Measurements from ENCODE around the gene KRTAP2-1. TPM values are rescaled to one million over a fixed set of nuclear protein-coding genes. Genes with fewer than 3 reads are reported as not detected.
A peak's percentile ranks its signal among the peaks of the same experiment; 100 is the strongest.
"Not testable (repeated sequence)": the region's sequence is repeated elsewhere in the genome, so short reads cannot be mapped to it uniquely, and the experiment has no call there.

Gene KRTAP2-1
- total and polyA plus RNA-seq, 2 of the 13 experiments (the other 11 are each of a cell fraction or from before 2014, with no cell fraction given), result not detected

- H3K4me3 ChIP-seq (replicated peaks in 1 of 3; ENCODE audit: insufficient read depth in 1 of 3, low read depth in 2 of 3, low read length in 3 of 3); H3K27ac ChIP-seq (ENCODE audit: extremely low read length, insufficient read depth, low read length); DNase-seq (ENCODE audit: low spot score); H3K4me2 ChIP-seq (ENCODE audit: low read depth, low read length); CTCF ChIA-PET (ENCODE audit: low intra/inter-chr PET ratio, low total read pairs); H3K4me1 ChIP-seq (ENCODE audit: insufficient read depth, low read length); H2AFZ ChIP-seq (ENCODE audit: low read length); in situ Hi-C loops (cut with HindIII; ENCODE audit: extremely low pct_ligation_motif_present, low pct_unique_long_range_greater_than_20kb); H3K27me3 ChIP-seq (ENCODE audit: control insufficient read depth in 1 of 2, insufficient read depth in 2 of 2, low read length in 2 of 2); BruUV-seq (replicated peaks); FAIRE-seq; H3K79me2 ChIP-seq (ENCODE audit: insufficient read depth, low read length); H3K36me3 ChIP-seq (replicated peaks in 1 of 2; ENCODE audit: control insufficient read depth in 1 of 2, insufficient read depth in 2 of 2, low read length in 2 of 2); H3K9ac ChIP-seq (ENCODE audit: insufficient read depth, low read depth, low read length); ATAC-seq; intact Hi-C loops (cut with micrococcal nuclease; ENCODE audit: unreplicated experiment); H3K9me3 ChIP-seq (ENCODE audit: low read length); POLR2A ChIA-PET; H4K20me1 ChIP-seq (ENCODE audit: insufficient read depth, low read length): not testable (repeated sequence)
- 72% methylated on average over 9 of the region's 10 CpGs for WGBS (ENCODE audit: low lambda C conversion rate)
- peak; percentile 12; the same call in 1 of the 2 replicates for TF ChIP-seq ZNF768 (CRISPR knock-in tag; IDR thresholded peaks at IDR 0.05)
These were observed 12.7 kb downstream of the KRTAP2-1 start, which contains the start of gene KRTAP1-3 for GRCh38 chr17:41034346-41034935. TSS of gene KRTAP1-3 (minus strand) at chr17:41034874. CDS start at chr17:41034821, 53 bp downstream.

DNA sequence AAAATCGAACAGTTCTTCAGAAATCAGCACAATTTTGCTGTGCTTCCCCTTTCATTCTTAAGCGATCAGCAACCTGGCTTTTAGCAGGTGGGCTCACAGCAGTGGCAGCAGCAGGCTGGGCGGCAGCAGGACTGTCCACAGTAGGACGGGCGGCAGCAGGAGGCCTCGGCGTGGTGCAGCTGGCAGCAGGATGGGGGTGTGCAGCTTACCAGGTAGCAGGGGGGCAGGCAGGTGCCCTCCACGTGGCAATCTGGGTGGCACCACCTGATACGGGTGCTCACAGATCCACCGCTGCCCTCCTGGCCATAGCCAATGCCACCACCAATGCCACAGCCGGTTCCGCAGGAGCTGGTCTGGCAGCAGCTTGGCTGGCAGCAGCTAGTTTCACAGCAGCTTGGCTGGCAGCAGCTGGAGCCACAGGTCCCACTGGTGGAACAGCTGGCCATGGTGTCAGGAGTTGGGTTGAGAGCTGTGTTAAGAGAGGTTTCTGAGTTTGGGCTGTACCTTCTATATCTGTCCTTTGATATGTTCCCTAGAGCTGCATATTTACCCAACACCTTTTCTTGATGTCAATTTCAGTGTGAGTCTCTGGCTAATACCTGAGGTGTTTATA lies 17.4 kb downstream of the KRTAP2-1 start, which contains the start of gene KRTAP1-4:
TSS of gene KRTAP1-4 (minus strand) at position 563 of the 613 bp plus-strand sequence. CDS start at position 446, 117 bp downstream.
- Histone ChIP-seq H4K20me1 (ENCODE audit: insufficient read depth, low read length) (no peaks in the 10 kb centered on the region), H3K9ac (ENCODE audit: insufficient read depth, low read depth, low read length) (no peak within 1 kb of the TSS), H3K9me3 (ENCODE audit: low read length) (no peaks in the 10 kb centered on the region), H3K27me3 (ENCODE audit: control insufficient read depth in 1 of 2, insufficient read depth in 2 of 2, low read length in 2 of 2) (no peaks in the 10 kb centered on the region; a peak in 1 of 5 replicates), H3K4me3 (replicated peaks in 1 of 3; ENCODE audit: insufficient read depth in 1 of 3, low read depth in 2 of 3, low read length in 3 of 3) (no peak within 1 kb of the TSS), H3K27ac (ENCODE audit: extremely low read length, insufficient read depth, low read length) (no peak within 1 kb of the TSS), H3K79me2 (ENCODE audit: insufficient read depth, low read length) (no peaks in the 10 kb centered on the region), H2AFZ (ENCODE audit: low read length) (no peak within 1 kb of the TSS), H3K36me3 (replicated peaks in 1 of 2; ENCODE audit: control insufficient read depth in 1 of 2, insufficient read depth in 2 of 2, low read length in 2 of 2) (no peaks in the 10 kb centered on the region), H3K4me2 (ENCODE audit: low read depth, low read length) (no peak within 1 kb of the TSS), H3K4me1 (ENCODE audit: insufficient read depth, low read length) (no peaks in the 10 kb centered on the region)
- TF ChIP-seq ZC3H13 (CRISPR knock-in tag; IDR thresholded peaks at IDR 0.05), result no peak
- WGBS (ENCODE audit: low lambda C conversion rate), result 70% methylated on average over 6 of the region's 12 CpGs
- intact Hi-C loops (cut with micrococcal nuclease; ENCODE audit: unreplicated experiment), result no loop called here
- no peak for ATAC-seq
- no TSS peak for BruUV-seq (replicated peaks)
- POLR2A ChIA-PET, result no interaction called here
- CTCF ChIA-PET (ENCODE audit: low intra/inter-chr PET ratio, low total read pairs), result no interaction called here
- in situ Hi-C loops (cut with HindIII; ENCODE audit: extremely low pct_ligation_motif_present, low pct_unique_long_range_greater_than_20kb), result no loop called here
- no peak for FAIRE-seq
- no peak for DNase-seq (ENCODE audit: low spot score)

Measured in HepG2 (cell line).